Heart left ventricle (tissue), 16 donors: ENCODE results near the gene BRMS1. TPM values are rescaled to one million over a fixed set of nuclear protein-coding genes. Genes with fewer than 3 reads are reported as not detected.
A peak's percentile ranks its signal among the peaks of the same experiment; 100 is the strongest.

Experiments
- ATAC-seq, 4 donors: fragments of 200-7000 bp; cut with Tn5 transposase; one replicate each; pipeline ENCODE4 v1.9.1; 2020 to 2022; ENCODE audit warnings: moderate library complexity in 4 of 4, mild to moderate bottlenecking in 3 of 4, moderate number of reproducible peaks in 1 of 4
- DNase-seq, 5 donors: peaks; one replicate each; pipeline ENCODE4 v3.0.0-alpha.2; 2020
- H3K27ac ChIP-seq, 12 donors: fragments of 200-600 bp; sonication (generic) in 4 of 12; one replicate each; pipeline versions ENCODE4 v1.5.0 to v1.8.0; 2016 to 2022; ENCODE audit warnings: mild to moderate bottlenecking in 2 of 12
- H3K27me3 ChIP-seq, 9 donors: fragments of 200-600 bp; sonication (generic) in 2 of 9; one replicate each; pipeline versions ENCODE4 v1.5.1 to v1.8.0; 2016 to 2022; ENCODE audit warnings: mild to moderate bottlenecking in 3 of 9
- H3K36me3 ChIP-seq, 9 donors: fragments of 200-600 bp; sonication (generic) in 2 of 9; one replicate each; pipeline versions ENCODE4 v1.5.0 to v1.8.0; 2018 to 2022; ENCODE audit warnings: mild to moderate bottlenecking in 2 of 9
- H3K4me1 ChIP-seq, 12 donors: fragments of 200-600 bp; sonication (generic) in 4 of 12; one replicate each; pipeline versions ENCODE4 v1.5.0 to v1.8.0; 2016 to 2022; ENCODE audit warnings: mild to moderate bottlenecking in 3 of 12
- H3K4me3 ChIP-seq, 12 donors: fragments of 200-600 bp; sonication (generic) in 4 of 12; one replicate each; pipeline versions ENCODE4 v1.5.0 to v1.8.0; 2017 to 2022; ENCODE audit warnings: mild to moderate bottlenecking in 9 of 12, moderate library complexity in 4 of 12
- H3K9me3 ChIP-seq, 12 donors: fragments of 200-600 bp; sonication (generic) in 4 of 12; one replicate each; pipeline versions ENCODE4 v1.5.0 to v1.8.0; 2016 to 2022; ENCODE audit warnings: mild to moderate bottlenecking in 1 of 12
- POLR2A ChIP-seq, 2 donors: fragments of 450-650 bp; IDR thresholded peaks; one replicate each; pipeline ENCODE4 v1.6.1; 2017; ENCODE audit warnings: antibody characterized with exemption in 2 of 2, mild to moderate bottlenecking in 2 of 2, moderate library complexity in 2 of 2
- WGBS, 4 donors: extraction: QIAGEN DNeasy Blood & Tissue Kit in 2 of 4; methylation state at CpG; one replicate each; pipeline versions ENCODE4 v1.1.5 to v1.1.7; 2013 to 2018; 5-methylcytosine and 5-hydroxymethylcytosine counted together
- intact Hi-C, 10 donors: fragments of 100-400 bp; cut with DNase I; formaldehyde crosslinking; loops; one replicate each; pipeline versions ENCODE4 v1.11.1 to v1.14.2; 2022
- polyA plus RNA-seq, 2 donors: library from polyadenylated mRNA; stranded (reverse); fragments of 200-250 nt; gene quantifications; one replicate each; pipeline ENCODE4 v1.2.3, GENCODE V29; 2013
- total RNA-seq, 9 donors: library from RNA; depleted of rRNA in 2 of 9; stranded (reverse); fragments of >200 nt in 2 of 9; fragmentation: NEBNext Ultra II Directional in 3 of 9; extraction: Animal tissue kit (Norgen Biotek cat#: 25700) in 3 of 9; gene quantifications; one replicate each; pipeline versions ENCODE4 v1.1.0 to v1.2.4, GENCODE V29; 2016 to 2023
- TF ChIP-seq, protein P1 (sequence below), 12 donors: fragments of 200-600 bp; sonication (generic) in 4 of 12; IDR thresholded peaks; one replicate each; pipeline versions ENCODE4 v1.5.0 to v1.8.0; 2018 to 2022; ENCODE audit warnings: antibody characterized with exemption in 12 of 12, mild to moderate bottlenecking in 5 of 12
- donor health status: ischemic (EF 13 %, LVEDD 7.1; RV severe dilation, severe dysfunction).
- donor health status: healthy with polysubstance abuse.
- donor health status: DM: no; HTN: yes; CAD: no.
- donor health status: DM: no; HTN: no; CAD: no.
- donor health status: ischemic (EF 25% LVEDD 6.9; RV normal size, moderate dysfunction).
- donor health status: ischemic (EF 25% LVEDD 5.7; RV mildly dilated, moderate dysfunction).
- donor health status: healthy.
- donor health status: DM: yes; HTN: yes; CAD: no.
- donor health status: ischemic (EF 35%, LVEDD 5.7; RV mildly dilated, moderate dysfunction).
- donor health status: nonischemic (EF 11% LVEDD 7.7; RV severe dilation, severe dysfunction).
- donor health status: DM: yes; HTN: yes; CAD: no.
- donor health status: PGD.
- donor health status: ischemic (EF 29% LVEDD 5.4; RV normal size, mild dysfunction).
- donor health status: nonischemic (EF 23%, LVEDD 6.1; RV moderate dilation, normal function).

Gene BRMS1
- total and polyA plus RNA-seq, 11 donors, result 9.7 to 77.4 (median 22.7) TPM

DNA sequence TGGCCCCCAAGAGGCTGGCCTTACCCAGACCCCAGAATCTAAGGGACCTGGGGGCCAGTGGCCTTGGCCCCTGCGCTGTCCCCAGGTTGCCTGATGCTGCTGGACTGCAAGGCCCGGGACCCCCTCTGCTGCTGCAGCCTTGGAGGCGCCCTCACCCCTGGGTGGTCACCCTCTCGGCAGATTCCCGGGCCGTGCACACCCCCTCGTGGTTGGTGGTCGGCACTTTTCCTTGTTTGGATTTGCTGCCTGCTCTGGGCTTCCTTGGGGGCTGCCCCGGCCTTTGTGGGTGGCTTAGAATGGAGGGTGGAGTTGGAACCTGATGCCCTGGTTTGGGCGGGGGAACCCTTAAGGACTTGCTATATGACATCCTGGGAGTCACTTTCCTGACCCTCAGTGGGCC, 14.0 kb downstream of the BRMS1 start:
- Histone ChIP-seq H3K9me3 (no peaks in the 10 kb centered on the region), H3K36me3 (peaks cover 0 to 19% (median 0%) of the 10 kb centered on the region in 9 donors), H3K27ac (no peak overlapping the region), H3K4me3 (no peak overlapping the region), H3K4me1 (peaks cover 7 to 46% (median 37%) of the 10 kb centered on the region in 12 donors), H3K27me3 (no peaks in the 10 kb centered on the region)
- ATAC-seq (no peak), DNase-seq (peak in 2 of 5 donors; percentile 14 to 48)
- 60 to 70% (median 66%) methylated on average over 10 of the region's 10 CpGs for WGBS, 4 donors
- intact Hi-C loops, result no loop called here
- TF ChIP-seq POLR2A (IDR thresholded peaks at IDR 0.05), result no peak
- TF ChIP-seq, protein P1, sequence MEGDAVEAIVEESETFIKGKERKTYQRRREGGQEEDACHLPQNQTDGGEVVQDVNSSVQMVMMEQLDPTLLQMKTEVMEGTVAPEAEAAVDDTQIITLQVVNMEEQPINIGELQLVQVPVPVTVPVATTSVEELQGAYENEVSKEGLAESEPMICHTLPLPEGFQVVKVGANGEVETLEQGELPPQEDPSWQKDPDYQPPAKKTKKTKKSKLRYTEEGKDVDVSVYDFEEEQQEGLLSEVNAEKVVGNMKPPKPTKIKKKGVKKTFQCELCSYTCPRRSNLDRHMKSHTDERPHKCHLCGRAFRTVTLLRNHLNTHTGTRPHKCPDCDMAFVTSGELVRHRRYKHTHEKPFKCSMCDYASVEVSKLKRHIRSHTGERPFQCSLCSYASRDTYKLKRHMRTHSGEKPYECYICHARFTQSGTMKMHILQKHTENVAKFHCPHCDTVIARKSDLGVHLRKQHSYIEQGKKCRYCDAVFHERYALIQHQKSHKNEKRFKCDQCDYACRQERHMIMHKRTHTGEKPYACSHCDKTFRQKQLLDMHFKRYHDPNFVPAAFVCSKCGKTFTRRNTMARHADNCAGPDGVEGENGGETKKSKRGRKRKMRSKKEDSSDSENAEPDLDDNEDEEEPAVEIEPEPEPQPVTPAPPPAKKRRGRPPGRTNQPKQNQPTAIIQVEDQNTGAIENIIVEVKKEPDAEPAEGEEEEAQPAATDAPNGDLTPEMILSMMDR (IDR thresholded peaks at IDR 0.05), result no peak

DNA sequence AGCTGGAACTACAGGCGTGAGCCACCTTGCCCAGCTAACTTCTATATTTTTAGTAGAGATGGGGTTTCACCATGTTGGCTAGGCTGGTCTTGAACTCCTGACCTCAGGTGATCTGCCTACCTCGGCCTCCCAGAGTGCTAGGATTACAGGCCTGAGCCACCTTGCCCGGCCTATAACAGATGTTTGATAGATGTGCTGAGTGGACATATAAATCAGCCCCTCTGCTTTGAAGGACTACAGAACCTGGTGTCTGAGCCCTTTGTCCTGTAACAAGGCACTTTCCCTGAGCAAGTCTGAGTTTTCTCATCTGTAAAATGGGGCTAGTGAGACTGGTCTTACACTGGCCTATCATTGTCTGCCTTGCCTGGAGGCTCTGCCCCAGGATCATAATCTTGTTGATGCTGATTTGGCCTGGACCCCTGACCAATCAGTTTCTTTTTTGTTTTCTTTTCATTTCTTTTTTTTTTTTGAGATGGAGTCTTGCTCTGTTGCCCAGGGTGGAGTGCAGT, 15.7 kb downstream of the BRMS1 start:
- no peak for ATAC-seq
- Histone ChIP-seq H3K4me3 (no peak overlapping the region), H3K9me3 (no peaks in the 10 kb centered on the region), H3K27me3 (no peaks in the 10 kb centered on the region), H3K36me3 (peaks cover 0 to 19% (median 0%) of the 10 kb centered on the region in 9 donors), H3K27ac (no peak overlapping the region), H3K4me1 (peaks cover 4 to 37% (median 32%) of the 10 kb centered on the region in 12 donors)
- WGBS, 4 donors, result 92 to 95% (median 92%) methylated on average over 3 of the region's 3 CpGs
- DNase-seq, result peak in 1 of 5 donors; percentile 14
- intact Hi-C loops, result loop anchor here in 3 of 10 donors (2.0 to 5.0 kb wide), 3 partner anchors 16 to 58 kb away; no protein-coding TSS in a partner anchor
- no peak for TF ChIP-seq POLR2A (IDR thresholded peaks at IDR 0.05)
- TF ChIP-seq, protein P1 (IDR thresholded peaks at IDR 0.05), result no peak

DNA sequence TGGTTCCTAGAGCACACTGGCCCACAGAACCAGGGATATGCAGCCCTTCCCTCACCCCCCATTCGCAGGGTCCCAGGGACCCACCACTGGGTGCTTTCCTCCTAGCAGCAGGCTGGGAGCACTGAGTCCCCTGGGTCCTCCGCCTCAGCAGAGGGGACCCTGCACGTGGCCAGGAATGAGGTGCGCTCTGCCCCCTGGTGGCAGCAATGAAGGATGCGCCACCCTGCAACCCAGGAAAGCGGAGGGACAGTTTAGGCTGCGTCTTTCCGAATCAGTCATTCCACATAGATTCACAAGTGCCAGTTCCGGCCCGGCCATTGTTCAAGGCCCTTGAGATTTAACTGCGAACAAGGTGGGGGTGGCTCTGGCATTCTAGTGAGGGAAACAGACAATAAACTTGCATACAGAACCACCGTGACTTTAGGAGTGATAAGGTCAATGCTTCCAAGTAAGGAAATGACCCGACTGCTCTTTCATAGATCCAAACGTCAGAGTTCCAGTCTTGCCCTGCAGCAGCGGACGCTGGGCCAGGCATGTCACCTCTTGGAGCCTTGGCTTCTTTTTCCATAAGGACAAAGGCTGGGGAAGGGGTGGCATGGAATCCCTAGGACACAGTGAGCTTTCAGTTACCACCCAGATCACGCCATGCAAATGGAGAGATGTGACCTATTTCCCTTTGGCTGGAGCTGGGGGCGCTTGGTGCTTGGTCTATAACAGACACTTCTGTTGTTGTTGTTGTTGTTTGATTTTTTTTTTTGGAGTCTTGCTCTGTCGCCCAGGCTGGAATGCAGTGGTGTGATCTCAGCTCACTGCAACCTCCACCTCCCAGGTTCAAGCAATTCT, 16.4 kb downstream of the BRMS1 start:
- TF ChIP-seq, protein P1 (IDR thresholded peaks at IDR 0.05), result peak; percentile 92 to 98 (median 97)
- TF ChIP-seq POLR2A (IDR thresholded peaks at IDR 0.05), result no peak
- DNase-seq (peak; percentile 78 to 87 (median 80)), ATAC-seq (peak; percentile 56 to 79 (median 74))
- Histone ChIP-seq H3K27me3 (no peaks in the 10 kb centered on the region), H3K4me3 (peak overlapping the region in 6 of 12 donors; percentile 1 to 28 (median 21)), H3K27ac (peak overlapping the region in 5 of 12 donors; percentile 19 to 84 (median 23)), H3K4me1 (peaks cover 4 to 37% (median 32%) of the 10 kb centered on the region in 12 donors), H3K9me3 (no peaks in the 10 kb centered on the region), H3K36me3 (peaks cover 0 to 17% (median 0%) of the 10 kb centered on the region in 9 donors)
- intact Hi-C loops, result loop anchor here in 8 of 10 donors (1.0 to 5.0 kb wide), 4 partner anchors 16 to 59 kb away; no protein-coding TSS in a partner anchor
- WGBS, 4 donors, result 9 to 13% (median 11%) methylated on average over 16 to 19 of the region's 19 CpGs

DNA sequence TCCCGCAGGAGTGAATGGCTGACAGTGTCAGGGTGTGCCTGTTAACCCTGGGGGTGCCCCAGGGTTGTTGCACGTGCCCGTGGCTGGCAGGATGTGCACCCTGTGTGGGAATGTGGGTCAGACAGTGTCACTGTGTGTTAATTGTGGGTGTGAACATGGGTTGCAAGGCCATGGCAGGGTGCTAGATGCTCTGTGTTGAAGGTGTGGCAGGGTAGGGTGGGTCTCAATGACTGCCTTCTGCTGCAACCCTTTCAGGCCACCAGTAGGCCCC, 16.9 kb downstream of the BRMS1 start:
- peak overlapping the region in 5 of 12 donors; percentile 19 to 84 (median 64) for H3K27ac ChIP-seq
- peaks cover 0 to 12% (median 0%) of the 10 kb centered on the region in 9 donors for H3K36me3 ChIP-seq
- H3K4me3 ChIP-seq, result peak overlapping the region in 1 of 12 donors; percentile 17
- peaks cover 4 to 37% (median 32%) of the 10 kb centered on the region in 12 donors for H3K4me1 ChIP-seq
- no peaks in the 10 kb centered on the region for H3K27me3 ChIP-seq
- intact Hi-C loops, result loop anchor here in 8 of 10 donors (1.0 to 5.0 kb wide), 4 partner anchors 15 to 59 kb away; no protein-coding TSS in a partner anchor
- WGBS, 4 donors, result 54 to 73% (median 65%) methylated on average over 3 of the region's 3 CpGs
- ATAC-seq (peak in 1 of 4 donors; percentile 1), DNase-seq (peak in 2 of 5 donors; percentile 23)
- peak in 1 of 2 donors; percentile 2 for TF ChIP-seq POLR2A (IDR thresholded peaks at IDR 0.05)
- TF ChIP-seq, protein P1 (IDR thresholded peaks at IDR 0.05), result no peak
- no peaks in the 10 kb centered on the region for H3K9me3 ChIP-seq
